Fibroblast of pulmonary artery (primary cell): ENCODE measurements around the gene ZCCHC7.

ENCODE experiments used
- DNase-seq: peaks from one replicate; pipeline ENCODE4 v3.0.0-alpha.2; 2010; ENCODE audit warnings: low read depth
- H3K4me3 ChIP-seq: replicated peaks from 2 replicates; pipeline ENCODE4 v1.5.1; 2011; ENCODE audit warnings: low read depth, mild to moderate bottlenecking, control low read depth, low read length, moderate library complexity
- CTCF ChIP-seq: IDR thresholded peaks from 2 replicates; pipeline ENCODE4 v1.5.1; 2011; ENCODE audit warnings: mild to moderate bottlenecking, control low read depth, low read length, inconsistent platforms; ENCODE audit errors: missing control alignments

Gene ZCCHC7

GRCh38 chr9:37379835-37380234 lies 259.5 kb downstream of the ZCCHC7 start:
- no peak for DNase-seq
- TF ChIP-seq CTCF: no peak
- no peak overlapping the region for H3K4me3 ChIP-seq

DNA sequence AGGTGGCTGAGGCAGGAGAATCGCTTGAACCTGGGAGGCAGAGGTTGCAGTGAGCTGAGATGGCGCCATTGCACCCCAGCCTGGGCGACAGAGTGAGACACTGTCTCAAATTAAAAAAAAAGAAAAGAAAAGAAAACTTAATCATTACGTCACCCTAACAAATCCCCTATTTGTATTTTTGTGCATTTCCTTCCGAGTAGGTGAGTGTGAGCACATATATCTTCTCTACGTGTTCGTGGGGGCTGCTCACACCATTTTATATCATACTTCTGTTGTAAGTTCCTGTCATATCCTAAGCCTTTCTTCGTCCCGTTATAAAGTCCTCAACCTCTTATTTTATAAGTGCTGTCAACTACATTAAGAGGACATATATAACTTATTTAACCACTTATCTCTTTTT lies 260.2 kb downstream of the ZCCHC7 start:
- no peak for DNase-seq
- TF ChIP-seq CTCF: no peak
- no peak overlapping the region for H3K4me3 ChIP-seq

DNA sequence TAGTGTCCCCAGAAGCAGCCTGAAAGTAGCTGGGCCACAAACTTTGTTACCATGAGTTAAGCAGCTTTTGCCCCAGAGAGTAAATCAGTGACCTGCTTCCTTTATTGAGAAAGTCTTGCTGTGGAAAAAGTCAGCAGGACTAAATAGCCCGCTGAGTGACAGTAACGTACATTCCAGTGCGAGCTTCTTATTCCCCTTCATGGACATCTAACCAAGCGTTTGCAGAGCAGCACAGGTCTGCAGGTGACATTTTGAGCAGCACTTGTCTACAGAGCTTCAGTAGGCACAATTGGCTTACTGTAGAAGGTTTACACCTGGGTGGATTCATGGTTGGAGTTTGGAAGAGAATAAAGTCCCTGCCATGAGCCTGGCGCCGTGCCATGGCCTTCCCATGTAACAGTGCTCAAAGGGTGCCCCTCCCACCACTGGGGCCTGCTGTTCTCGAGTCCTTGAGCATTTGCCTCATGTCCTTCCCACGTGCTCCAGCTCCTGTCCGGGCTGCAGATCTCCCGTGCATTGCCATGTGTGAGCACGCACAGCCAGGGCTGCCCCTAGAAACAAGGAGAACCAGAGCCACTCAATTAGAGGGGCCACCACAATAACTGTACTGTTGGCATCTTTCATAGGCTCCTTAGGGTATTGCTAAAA lies 260.8 kb downstream of the ZCCHC7 start:
- H3K4me3 ChIP-seq: no peak overlapping the region
- no peak for TF ChIP-seq CTCF
- no peak for DNase-seq

DNA sequence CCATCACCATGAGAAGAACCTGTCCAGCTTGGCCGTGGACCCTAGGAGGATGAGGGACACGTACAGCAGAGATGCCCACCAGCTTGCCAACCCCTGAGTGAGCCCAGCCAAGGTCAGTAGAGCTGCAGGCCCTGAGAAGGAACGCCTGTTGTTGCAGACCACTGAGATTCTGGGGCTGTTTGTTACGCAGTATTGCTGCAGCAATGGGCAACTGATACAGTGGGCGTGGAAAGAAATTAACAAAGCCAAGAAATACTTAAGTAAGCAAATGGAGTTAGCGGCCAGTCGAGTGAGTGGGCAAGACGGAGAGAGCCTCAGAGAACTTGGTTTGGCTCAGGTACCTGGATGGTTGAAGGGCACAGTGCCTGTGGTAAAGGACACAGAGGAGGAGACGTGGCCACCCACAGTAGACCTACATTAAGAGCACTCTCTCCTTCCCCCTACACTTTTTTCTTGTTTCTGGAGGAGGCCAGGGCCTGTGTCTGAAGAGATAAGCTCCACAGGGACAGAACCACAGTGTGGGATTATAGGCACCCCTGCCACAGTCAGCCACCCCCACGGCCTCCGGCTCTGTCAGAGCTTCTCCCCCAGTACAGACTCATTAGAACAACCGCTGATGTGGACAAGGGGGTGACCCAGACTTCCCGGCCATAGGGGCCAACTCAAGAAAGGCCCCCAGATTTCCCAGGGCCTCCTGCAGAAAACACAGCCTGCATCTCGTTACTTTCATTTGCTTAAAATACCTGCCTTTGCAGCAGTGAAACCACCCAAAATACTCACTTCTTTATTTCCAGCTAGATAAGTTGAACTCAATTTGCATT lies 262.0 kb downstream of the ZCCHC7 start:
- DNase-seq: no peak
- no peak overlapping the region for H3K4me3 ChIP-seq
- TF ChIP-seq CTCF: no peak

DNA sequence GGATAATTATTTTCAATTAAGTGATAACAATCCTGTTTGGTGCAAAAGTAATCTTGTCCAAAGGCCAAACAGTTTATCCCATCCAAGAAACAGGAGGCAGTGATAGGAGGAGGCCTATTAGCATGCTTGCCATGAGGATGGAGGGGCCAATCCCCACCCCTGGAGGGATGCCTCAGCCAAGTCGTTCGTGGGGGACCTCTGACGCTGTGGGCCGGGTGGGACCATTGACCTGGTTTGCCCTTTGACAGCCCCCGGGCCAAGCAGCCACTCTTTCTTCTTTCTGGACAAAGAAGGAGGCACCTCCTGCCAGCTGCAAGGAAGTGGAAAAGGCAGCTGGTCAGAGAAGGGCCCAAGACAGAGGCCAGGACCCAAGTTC lies 262.6 kb downstream of the ZCCHC7 start:
- no peak overlapping the region for H3K4me3 ChIP-seq
- no peak for TF ChIP-seq CTCF
- DNase-seq: no peak

- no peak for TF ChIP-seq CTCF
- DNase-seq: no peak
- H3K4me3 ChIP-seq: no peak overlapping the region
These were observed 263.0 kb downstream of the ZCCHC7 start for GRCh38 chr9:37383393-37383792.
